RWPE1 (cell line): ENCODE measurements around the gene GDF11.

Source experiments
- CTCF ChIA-PET: fragments of 350-600 bp; sonication (Branson Sonifier 250); formaldehyde crosslinking; extraction: SDS; loops from one replicate; lab custom pipeline; 2021; lab: Yijun Ruan, JAX
- POLR2A ChIA-PET: fragments of 400-600 bp; formaldehyde crosslinking; extraction: SDS; loops from one replicate; lab custom pipeline; 2020; ENCODE audit warnings: antibody characterized with exemption; ENCODE audit not compliant: low non-redundant PET; lab: Yijun Ruan, JAX
- DNase-seq: peaks from one replicate; pipeline ENCODE4 v3.0.0; 2012; ENCODE audit warnings: low spot score
- H3K27ac ChIP-seq: fragments of 450-650 bp; 2 replicates; pipeline ENCODE4 v1.5.1; 2017
- TF ChIP-seq, protein P1 (sequence below): fragments of 450-650 bp; conservative IDR thresholded peaks from 2 replicates; pipeline ENCODE4 v1.5.1; 2017; ENCODE audit warnings: low read depth, mild to moderate bottlenecking

GDF11 gene

GRCh38 chr12:55720894-55721444, 22.0 kb upstream of the GDF11 start:
- DNase-seq, result peak; percentile 65
- TF ChIP-seq, protein P1, sequence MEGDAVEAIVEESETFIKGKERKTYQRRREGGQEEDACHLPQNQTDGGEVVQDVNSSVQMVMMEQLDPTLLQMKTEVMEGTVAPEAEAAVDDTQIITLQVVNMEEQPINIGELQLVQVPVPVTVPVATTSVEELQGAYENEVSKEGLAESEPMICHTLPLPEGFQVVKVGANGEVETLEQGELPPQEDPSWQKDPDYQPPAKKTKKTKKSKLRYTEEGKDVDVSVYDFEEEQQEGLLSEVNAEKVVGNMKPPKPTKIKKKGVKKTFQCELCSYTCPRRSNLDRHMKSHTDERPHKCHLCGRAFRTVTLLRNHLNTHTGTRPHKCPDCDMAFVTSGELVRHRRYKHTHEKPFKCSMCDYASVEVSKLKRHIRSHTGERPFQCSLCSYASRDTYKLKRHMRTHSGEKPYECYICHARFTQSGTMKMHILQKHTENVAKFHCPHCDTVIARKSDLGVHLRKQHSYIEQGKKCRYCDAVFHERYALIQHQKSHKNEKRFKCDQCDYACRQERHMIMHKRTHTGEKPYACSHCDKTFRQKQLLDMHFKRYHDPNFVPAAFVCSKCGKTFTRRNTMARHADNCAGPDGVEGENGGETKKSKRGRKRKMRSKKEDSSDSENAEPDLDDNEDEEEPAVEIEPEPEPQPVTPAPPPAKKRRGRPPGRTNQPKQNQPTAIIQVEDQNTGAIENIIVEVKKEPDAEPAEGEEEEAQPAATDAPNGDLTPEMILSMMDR, result peak; percentile 60
- peak overlapping the region; percentile 99 for H3K27ac ChIP-seq
- CTCF ChIA-PET, result interaction anchor here (0.6 to 2.2 kb wide), 8 partner anchors 16 to 801 kb away, joined by 3 to 5 read pairs (median 4); a partner anchor contains a TSS
- POLR2A ChIA-PET, result no interaction called here

GRCh38 chr12:55721601-55722213, 21.2 kb upstream of the GDF11 start:
- TF ChIP-seq, protein P1, result no peak
- POLR2A ChIA-PET, result no interaction called here
- CTCF ChIA-PET, result interaction anchor here (1.0 to 2.2 kb wide), 5 partner anchors 15 to 77 kb away, joined by 3 to 5 read pairs (median 4); no protein-coding TSS in a partner anchor
- peak overlapping the region; percentile 99 for H3K27ac ChIP-seq
- DNase-seq, result no peak

GRCh38 chr12:55722948-55723347, 20.0 kb upstream of the GDF11 start:
- ChIA-PET POLR2A (interaction anchor here (0.7 kb wide), 1 partner anchor 23 kb away, joined by 4 read pairs; no protein-coding TSS in a partner anchor), CTCF (interaction anchor here (0.6 kb wide), 1 partner anchor 18 kb away, joined by 4 read pairs; no protein-coding TSS in a partner anchor)
- no peak for DNase-seq
- TF ChIP-seq, protein P1, result no peak
- peak overlapping the region; percentile 99 for H3K27ac ChIP-seq

DNA sequence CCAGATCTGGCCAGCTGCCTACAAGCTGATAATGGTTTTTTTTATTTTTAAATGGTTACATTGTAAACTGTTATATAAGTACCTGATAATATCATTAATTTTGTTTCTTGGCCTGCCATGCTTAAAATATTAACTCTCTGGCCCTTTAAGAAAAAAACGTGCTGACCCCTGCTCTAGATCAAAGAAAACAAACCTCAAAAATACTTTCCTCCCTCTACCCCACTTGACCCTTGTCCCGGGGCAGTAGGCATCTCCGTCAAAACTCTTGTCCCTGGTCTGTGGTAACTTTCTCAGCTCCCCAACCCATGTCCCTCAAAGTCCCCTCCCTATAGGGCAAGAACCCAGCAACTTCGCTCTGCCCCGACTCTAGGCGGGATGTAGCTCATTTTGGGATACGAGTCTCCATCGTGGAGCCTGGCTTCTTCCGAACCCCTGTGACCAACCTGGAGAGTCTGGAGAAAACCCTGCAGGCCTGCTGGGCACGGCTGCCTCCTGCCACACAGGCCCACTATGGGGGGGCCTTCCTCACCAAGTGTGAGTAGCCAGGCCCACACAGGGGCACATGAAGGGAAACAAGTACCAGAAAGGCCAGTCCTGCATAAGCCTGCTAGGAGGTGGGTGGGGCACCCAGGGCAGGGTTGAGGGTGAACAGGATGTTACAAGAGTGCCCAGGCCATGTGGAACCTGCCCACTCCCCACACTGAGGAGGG, 19.3 kb upstream of the GDF11 start:
- peak overlapping the region; percentile 99 for H3K27ac ChIP-seq
- TF ChIP-seq, protein P1, result no peak
- CTCF ChIA-PET, result interaction anchor here (0.6 kb wide), 2 partner anchors 13 to 17 kb away, joined by 3 to 4 read pairs; no protein-coding TSS in a partner anchor
- POLR2A ChIA-PET, result no interaction called here
- DNase-seq, result no peak

GRCh38 chr12:55724226-55724939, 18.5 kb upstream of the GDF11 start:
- TF ChIP-seq, protein P1, result peak; percentile 73
- DNase-seq, result no peak
- ChIA-PET POLR2A (interaction anchor here (0.6 kb wide), 1 partner anchor 44 kb away, joined by 3 read pairs; no protein-coding TSS in a partner anchor), CTCF (interaction anchor here (0.6 to 1.3 kb wide), 3 partner anchors 13 to 420 kb away, joined by 3 to 11 read pairs (median 3); no protein-coding TSS in a partner anchor)
- H3K27ac ChIP-seq, result peak overlapping the region; percentile 99
